Vagina (tissue), 2 donors: Measurements from ENCODE around the gene TPT1. TPM values are rescaled to one million over a fixed set of nuclear protein-coding genes. Genes with fewer than 3 reads are reported as not detected.

Experiments used
- DNase-seq, 2 donors: peaks; one replicate each; pipeline ENCODE4 v3.0.0-alpha.2; 2017; ENCODE audit errors: extremely low spot score in 2 of 2
- H3K27ac ChIP-seq: fragments of 200-600 bp; sonication (generic); one replicate; pipeline ENCODE4 v1.5.1; 2019
- H3K27me3 ChIP-seq: fragments of 200-600 bp; sonication (generic); one replicate; pipeline ENCODE4 v1.5.1; 2019
- H3K36me3 ChIP-seq, 2 donors: fragments of 200-600 bp; sonication (generic); one replicate each; pipeline ENCODE4 v1.5.1; 2017 to 2019
- H3K4me1 ChIP-seq: fragments of 200-600 bp; sonication (generic); one replicate; pipeline ENCODE4 v1.5.1; 2019
- H3K4me3 ChIP-seq, 2 donors: fragments of 200-600 bp; sonication (generic); 1 replicate in 1 of 2; 2 replicates in 1 of 2; pipeline ENCODE4 v1.5.1; 2016 to 2019
- H3K9me3 ChIP-seq: fragments of 200-600 bp; sonication (generic); one replicate; pipeline ENCODE4 v1.5.1; 2019
- CTCF ChIP-seq, 3 experiments: fragments of 450-650 bp in 2 of 3; fragments of 200-600 bp in 1 of 3; sonication (generic) in 1 of 3; IDR thresholded peaks; one replicate each; pipeline ENCODE4 v1.5.1; 2017 to 2019; ENCODE audit warnings: antibody characterized with exemption in 3 of 3, mild to moderate bottlenecking in 2 of 3, moderate library complexity in 2 of 3
- POLR2A ChIP-seq, 2 donors: fragments of 450-650 bp; IDR thresholded peaks; one replicate each; pipeline ENCODE4 v1.6.1; 2017; ENCODE audit warnings: antibody characterized with exemption in 2 of 2, mild to moderate bottlenecking in 2 of 2, moderate library complexity in 2 of 2
- POLR2AphosphoS5 ChIP-seq, 2 donors: sonication (generic); formaldehyde crosslinking; IDR thresholded peaks; one replicate each; pipeline ENCODE4 v1.9.0; 2017; ENCODE audit warnings: antibody characterized with exemption in 2 of 2, mild to moderate bottlenecking in 2 of 2, low read depth in 1 of 2; ENCODE audit not compliant: insufficient read depth in 1 of 2
- intact Hi-C: fragments of 100-400 bp; cut with DNase I; formaldehyde crosslinking; loops from one replicate; pipeline ENCODE4 v1.15.1; 2023
- total RNA-seq: library from RNA; depleted of rRNA; stranded (reverse); fragments of >200 nt; gene quantifications from one replicate; pipeline ENCODE4 v1.2.3, GENCODE V29; 2016

Gene TPT1
- total RNA-seq, 1 donor from 2014 or later = 3,952 TPM

- Histone ChIP-seq H3K9me3 (no peaks in the 10 kb centered on the region), H3K4me1 (peaks cover 60% of the 10 kb centered on the region), H3K27ac (peak overlapping the region; percentile 100), H3K36me3 (peaks cover 0 to 44% of the 10 kb centered on the region in 2 donors), H3K4me3 (peak overlapping the region; percentile 99 to 100), H3K27me3 (no peaks in the 10 kb centered on the region)
- TF ChIP-seq CTCF (IDR thresholded peaks at IDR 0.05) = peak in 2 of 3 experiments; percentile 4 to 60
- peak; percentile 67 to 95 for TF ChIP-seq POLR2AphosphoS5 (IDR thresholded peaks at IDR 0.05; ENCODE audit: insufficient read depth in 1 of 2, low read depth in 1 of 2)
- peak in 1 of 2 donors; percentile 45 for TF ChIP-seq POLR2A (IDR thresholded peaks at IDR 0.05)
- intact Hi-C loops = no loop called here
- peak in 1 of 2 donors; percentile 96 for DNase-seq
Observed at GRCh38 chr13:45340422-45341033, 455 bp downstream of the TPT1 start.

- Histone ChIP-seq H3K27ac (peak overlapping the region; percentile 100), H3K36me3 (peaks cover 0 to 49% of the 10 kb centered on the region in 2 donors), H3K4me3 (peak overlapping the region; percentile 99 to 100), H3K4me1 (peaks cover 66% of the 10 kb centered on the region), H3K9me3 (no peaks in the 10 kb centered on the region), H3K27me3 (no peaks in the 10 kb centered on the region)
- intact Hi-C loops = no loop called here
- DNase-seq = no peak
- no peak for TF ChIP-seq POLR2A (IDR thresholded peaks at IDR 0.05)
- TF ChIP-seq CTCF (IDR thresholded peaks at IDR 0.05) = no peak
- no peak for TF ChIP-seq POLR2AphosphoS5 (IDR thresholded peaks at IDR 0.05; ENCODE audit: insufficient read depth in 1 of 2, low read depth in 1 of 2)
Observed at GRCh38 chr13:45339867-45340266, 1.1 kb downstream of the TPT1 start.

- no peaks in the 10 kb centered on the region for H3K9me3 ChIP-seq
- TF ChIP-seq POLR2AphosphoS5 (IDR thresholded peaks at IDR 0.05; ENCODE audit: insufficient read depth in 1 of 2, low read depth in 1 of 2) = no peak
- TF ChIP-seq CTCF (IDR thresholded peaks at IDR 0.05) = no peak
- no peak for TF ChIP-seq POLR2A (IDR thresholded peaks at IDR 0.05)
- H3K36me3 ChIP-seq = peaks cover 0 to 53% of the 10 kb centered on the region in 2 donors
- intact Hi-C loops = no loop called here
- DNase-seq = no peak
- no peaks in the 10 kb centered on the region for H3K27me3 ChIP-seq
- peak overlapping the region; percentile 100 for H3K27ac ChIP-seq
- H3K4me1 ChIP-seq = peaks cover 71% of the 10 kb centered on the region
- H3K4me3 ChIP-seq = peak overlapping the region; percentile 99 to 100
Observed at GRCh38 chr13:45339399-45339798, 1.6 kb downstream of the TPT1 start.

GRCh38 chr13:45337803-45338202, 3.2 kb downstream of the TPT1 start:
- intact Hi-C loops = no loop called here
- no peak for DNase-seq
- no peak overlapping the region for H3K4me3 ChIP-seq
- H3K27ac ChIP-seq = no peak overlapping the region
- no peaks in the 10 kb centered on the region for H3K27me3 ChIP-seq
- H3K9me3 ChIP-seq = no peaks in the 10 kb centered on the region
- no peak for TF ChIP-seq CTCF (IDR thresholded peaks at IDR 0.05)
- TF ChIP-seq POLR2AphosphoS5 (IDR thresholded peaks at IDR 0.05; ENCODE audit: insufficient read depth in 1 of 2, low read depth in 1 of 2) = no peak
- TF ChIP-seq POLR2A (IDR thresholded peaks at IDR 0.05) = no peak
- peaks cover 0 to 54% of the 10 kb centered on the region in 2 donors for H3K36me3 ChIP-seq
- peaks cover 83% of the 10 kb centered on the region for H3K4me1 ChIP-seq

- H3K36me3 ChIP-seq = peaks cover 0 to 54% of the 10 kb centered on the region in 2 donors
- peaks cover 83% of the 10 kb centered on the region for H3K4me1 ChIP-seq
- H3K27me3 ChIP-seq = no peaks in the 10 kb centered on the region
- intact Hi-C loops = no loop called here
- TF ChIP-seq POLR2AphosphoS5 (IDR thresholded peaks at IDR 0.05; ENCODE audit: insufficient read depth in 1 of 2, low read depth in 1 of 2) (no peak), CTCF (IDR thresholded peaks at IDR 0.05) (no peak), POLR2A (IDR thresholded peaks at IDR 0.05) (no peak)
- no peak overlapping the region for H3K27ac ChIP-seq
- DNase-seq = no peak
- H3K9me3 ChIP-seq = no peaks in the 10 kb centered on the region
- no peak overlapping the region for H3K4me3 ChIP-seq
Observed at GRCh38 chr13:45337395-45337794, 3.6 kb downstream of the TPT1 start.
